ENCODE results near the gene ZNF138.

DNA sequence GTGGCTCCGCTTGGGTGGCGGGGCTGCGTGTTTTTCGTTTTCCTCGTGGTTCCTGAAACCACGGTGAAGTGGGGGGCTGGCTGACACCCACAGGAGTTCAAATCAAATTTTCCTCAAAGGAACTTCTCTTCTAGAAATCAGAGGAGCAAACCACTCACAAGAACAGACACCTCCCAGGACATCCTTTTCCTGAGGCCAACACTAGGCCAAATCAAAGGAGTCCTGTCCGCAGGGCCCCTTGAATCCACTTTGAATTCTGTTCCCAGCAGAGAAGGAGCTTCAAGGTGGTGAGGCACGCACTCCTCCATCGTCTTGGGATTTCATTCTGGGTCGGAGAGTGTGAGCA is 78.9 kb downstream of the ZNF138 start:
- TF ChIP-seq CTCF (IDR thresholded peaks at IDR 0.05; ENCODE audit: low read depth, low read length) (no peak), EZH2phosphoT487 (IDR thresholded peaks at IDR 0.05; ENCODE audit: low read depth) (no peak)
